Measurements from ENCODE around the gene USH2A.

- TF ChIP-seq CTCF (IDR thresholded peaks at IDR 0.05; ENCODE audit: insufficient read depth, low read length, poor library complexity, severe bottlenecking) (no peak), EZH2phosphoT487 (conservative IDR thresholded peaks at IDR 0.05; ENCODE audit: low read length) (no peak)
Observed at GRCh38 chr1:215932558-215932957, 490.7 kb downstream of the USH2A start.

All from SU-DHL-6 (cell line).